Lower lobe of right lung (tissue), 2 donors: ENCODE data around the gene BAK1. TPM values are rescaled to one million over a fixed set of nuclear protein-coding genes. Genes with fewer than 3 reads are reported as not detected.
A peak's percentile ranks its signal among the peaks of the same experiment; 100 is the strongest.

Experiments used
- ATAC-seq, 2 donors: fragments of 200-7000 bp; cut with Tn5 transposase; one replicate each; pipeline ENCODE4 v1.9.1; 2020 to 2022; ENCODE audit warnings: mild to moderate bottlenecking in 2 of 2, moderate library complexity in 2 of 2
- DNase-seq: peaks from one replicate; pipeline ENCODE4 v3.0.0-alpha.2; 2020
- H3K27ac ChIP-seq: fragments of 200-600 bp; one replicate; pipeline ENCODE4 v1.8.0; 2022
- H3K27me3 ChIP-seq: fragments of 200-600 bp; one replicate; pipeline ENCODE4 v1.8.0; 2022; ENCODE audit warnings: low read depth
- H3K36me3 ChIP-seq: fragments of 200-600 bp; one replicate; pipeline ENCODE4 v1.8.0; 2022; ENCODE audit warnings: mild to moderate bottlenecking
- H3K4me1 ChIP-seq: fragments of 200-600 bp; one replicate; pipeline ENCODE4 v1.8.0; 2022
- H3K4me3 ChIP-seq: fragments of 200-600 bp; one replicate; pipeline ENCODE4 v1.8.0; 2022; ENCODE audit warnings: mild to moderate bottlenecking
- H3K9me3 ChIP-seq: fragments of 200-600 bp; one replicate; pipeline ENCODE4 v1.8.0; 2022
- intact Hi-C: fragments of 100-400 bp; cut with DNase I; formaldehyde crosslinking; loops from one replicate; pipeline ENCODE4 v1.11.0; 2022
- total RNA-seq: library from RNA; stranded (reverse); fragmentation: NEBNext Ultra II Directional; extraction: Animal tissue kit (Norgen Biotek cat#: 25700); gene quantifications from one replicate; pipeline ENCODE4 v1.2.1, GENCODE V29; 2021
- TF ChIP-seq, protein P1 (sequence below): fragments of 200-600 bp; IDR thresholded peaks from one replicate; pipeline ENCODE4 v1.8.0; 2022; ENCODE audit warnings: antibody characterized with exemption, mild to moderate bottlenecking
- donor health status: DM: no; HTN: yes; CAD: no; lungs with severe emphysema.

BAK1 gene
- total RNA-seq, 1 donor from 2014 or later = 22.3 TPM

DNA sequence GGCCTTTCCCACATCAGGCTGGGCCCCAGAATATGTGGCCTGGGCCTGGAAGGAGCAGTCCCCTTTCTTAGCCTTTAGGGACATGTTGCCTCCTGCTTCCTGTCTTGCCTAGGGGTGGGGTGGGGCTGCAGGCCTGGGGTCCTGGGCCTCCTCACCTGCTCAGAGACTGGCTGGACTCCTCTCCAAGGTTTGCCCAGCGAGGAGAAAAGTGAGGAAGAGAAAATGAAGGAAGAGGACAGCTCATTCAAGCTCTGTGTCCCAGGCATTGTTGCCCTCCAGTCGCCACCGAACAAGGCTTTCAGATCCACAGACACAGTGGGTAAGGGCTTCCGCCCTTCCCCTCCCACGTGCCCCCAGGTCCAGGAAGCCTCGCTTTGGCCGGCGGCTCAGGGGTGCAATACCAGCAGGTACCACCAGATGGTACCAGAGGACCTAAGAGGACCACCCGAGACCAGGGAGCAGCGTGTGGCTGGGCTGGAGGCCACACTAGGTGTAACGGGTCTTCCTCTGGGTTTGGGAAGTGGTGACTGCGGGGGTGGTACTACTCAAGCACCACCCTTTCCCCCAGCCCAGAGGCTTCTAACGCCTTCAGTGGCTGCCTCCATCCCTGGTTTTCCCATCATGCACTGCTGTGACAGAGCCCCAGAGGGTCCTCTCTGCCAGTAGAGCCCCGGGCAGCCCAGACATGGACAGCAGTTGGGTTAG, 5.5 kb upstream of the BAK1 start:
- no peaks in the 10 kb centered on the region for H3K27me3 ChIP-seq
- TF ChIP-seq, protein P1, sequence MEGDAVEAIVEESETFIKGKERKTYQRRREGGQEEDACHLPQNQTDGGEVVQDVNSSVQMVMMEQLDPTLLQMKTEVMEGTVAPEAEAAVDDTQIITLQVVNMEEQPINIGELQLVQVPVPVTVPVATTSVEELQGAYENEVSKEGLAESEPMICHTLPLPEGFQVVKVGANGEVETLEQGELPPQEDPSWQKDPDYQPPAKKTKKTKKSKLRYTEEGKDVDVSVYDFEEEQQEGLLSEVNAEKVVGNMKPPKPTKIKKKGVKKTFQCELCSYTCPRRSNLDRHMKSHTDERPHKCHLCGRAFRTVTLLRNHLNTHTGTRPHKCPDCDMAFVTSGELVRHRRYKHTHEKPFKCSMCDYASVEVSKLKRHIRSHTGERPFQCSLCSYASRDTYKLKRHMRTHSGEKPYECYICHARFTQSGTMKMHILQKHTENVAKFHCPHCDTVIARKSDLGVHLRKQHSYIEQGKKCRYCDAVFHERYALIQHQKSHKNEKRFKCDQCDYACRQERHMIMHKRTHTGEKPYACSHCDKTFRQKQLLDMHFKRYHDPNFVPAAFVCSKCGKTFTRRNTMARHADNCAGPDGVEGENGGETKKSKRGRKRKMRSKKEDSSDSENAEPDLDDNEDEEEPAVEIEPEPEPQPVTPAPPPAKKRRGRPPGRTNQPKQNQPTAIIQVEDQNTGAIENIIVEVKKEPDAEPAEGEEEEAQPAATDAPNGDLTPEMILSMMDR = peak; percentile 99
- peak overlapping the region; percentile 49 for H3K27ac ChIP-seq
- no peak overlapping the region for H3K4me3 ChIP-seq
- DNase-seq = peak; percentile 89
- no peaks in the 10 kb centered on the region for H3K36me3 ChIP-seq
- ATAC-seq = peak; percentile 55 to 81
- peaks cover 30% of the 10 kb centered on the region for H3K4me1 ChIP-seq
- no peaks in the 10 kb centered on the region for H3K9me3 ChIP-seq
- intact Hi-C loops = loop anchor here (10.0 kb wide), 1 partner anchor 109 kb away; no protein-coding TSS in a partner anchor

DNA sequence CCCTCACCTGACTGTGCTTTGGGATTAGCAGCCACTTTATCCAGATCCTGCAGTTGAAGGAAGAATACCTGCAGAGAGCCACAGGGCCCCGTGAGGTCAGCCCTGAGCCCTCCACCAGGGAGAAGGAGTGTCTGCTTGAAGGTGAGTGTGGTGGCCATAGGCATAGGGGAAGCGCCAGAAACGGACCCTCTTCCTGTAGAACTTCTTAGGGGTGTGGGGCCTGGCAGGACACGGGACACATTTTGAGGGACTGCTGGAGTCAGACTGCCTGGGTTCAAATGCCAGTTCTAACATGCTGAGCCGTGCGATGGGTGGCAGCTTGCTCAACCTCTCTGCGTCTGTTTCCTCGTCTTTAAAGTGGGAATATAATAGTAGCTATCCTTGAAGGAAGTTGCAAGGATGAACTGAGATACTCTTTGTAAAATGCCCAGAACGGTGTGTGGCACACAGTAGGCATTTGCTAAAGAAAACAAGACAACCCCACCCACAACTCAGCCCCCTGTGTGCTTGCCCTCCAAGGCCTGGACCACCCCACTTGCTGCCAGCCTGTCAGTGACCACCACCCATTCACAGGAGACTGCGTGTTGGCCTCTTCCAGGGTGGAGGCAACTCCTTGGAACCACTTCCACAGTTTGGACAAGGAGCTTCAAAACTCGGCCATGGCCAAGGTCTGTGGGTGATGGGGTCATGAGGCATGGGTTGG, 4.8 kb upstream of the BAK1 start:
- H3K27ac ChIP-seq = no peak overlapping the region
- no peak for DNase-seq
- no peaks in the 10 kb centered on the region for H3K27me3 ChIP-seq
- H3K9me3 ChIP-seq = no peaks in the 10 kb centered on the region
- intact Hi-C loops = loop anchor here (10.0 kb wide), 1 partner anchor 110 kb away; no protein-coding TSS in a partner anchor
- no peak overlapping the region for H3K4me3 ChIP-seq
- ATAC-seq = no peak
- TF ChIP-seq, protein P1 = no peak
- peaks cover 27% of the 10 kb centered on the region for H3K4me1 ChIP-seq
- H3K36me3 ChIP-seq = no peaks in the 10 kb centered on the region

DNA sequence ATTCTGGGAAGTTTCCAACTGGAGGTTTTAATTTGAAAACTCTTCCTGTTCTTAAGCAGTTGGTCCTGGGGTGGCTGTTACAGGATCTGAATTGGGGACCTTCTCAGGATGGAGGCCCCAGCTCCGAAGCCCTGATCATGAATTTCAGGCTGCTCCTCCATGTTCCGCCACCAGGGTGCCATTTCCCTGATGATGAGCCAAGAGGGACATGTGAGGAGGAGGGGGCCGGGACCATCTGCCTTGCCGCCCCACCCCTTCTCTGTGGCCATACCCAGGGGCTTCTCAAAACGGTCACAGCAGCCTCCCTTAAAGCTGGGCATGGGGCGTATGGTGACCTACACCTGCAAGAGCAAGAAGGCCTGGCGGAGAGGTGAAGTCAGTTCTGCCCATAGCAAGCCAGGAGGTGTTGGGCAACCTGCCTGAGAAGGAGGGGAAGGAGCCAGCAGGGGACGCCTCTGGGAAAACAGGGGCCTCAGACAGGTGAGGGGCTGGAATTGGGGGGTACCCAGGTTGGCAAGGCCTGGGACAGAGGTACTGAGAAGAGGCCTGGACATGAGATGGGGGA, 3.6 kb upstream of the BAK1 start:
- no peaks in the 10 kb centered on the region for H3K36me3 ChIP-seq
- DNase-seq (no peak), ATAC-seq (no peak)
- H3K27ac ChIP-seq = no peak overlapping the region
- H3K27me3 ChIP-seq = no peaks in the 10 kb centered on the region
- intact Hi-C loops = loop anchor here (10.0 kb wide), 1 partner anchor 111 kb away; no protein-coding TSS in a partner anchor
- no peak overlapping the region for H3K4me3 ChIP-seq
- H3K9me3 ChIP-seq = no peaks in the 10 kb centered on the region
- peaks cover 28% of the 10 kb centered on the region for H3K4me1 ChIP-seq
- TF ChIP-seq, protein P1 = no peak

DNA sequence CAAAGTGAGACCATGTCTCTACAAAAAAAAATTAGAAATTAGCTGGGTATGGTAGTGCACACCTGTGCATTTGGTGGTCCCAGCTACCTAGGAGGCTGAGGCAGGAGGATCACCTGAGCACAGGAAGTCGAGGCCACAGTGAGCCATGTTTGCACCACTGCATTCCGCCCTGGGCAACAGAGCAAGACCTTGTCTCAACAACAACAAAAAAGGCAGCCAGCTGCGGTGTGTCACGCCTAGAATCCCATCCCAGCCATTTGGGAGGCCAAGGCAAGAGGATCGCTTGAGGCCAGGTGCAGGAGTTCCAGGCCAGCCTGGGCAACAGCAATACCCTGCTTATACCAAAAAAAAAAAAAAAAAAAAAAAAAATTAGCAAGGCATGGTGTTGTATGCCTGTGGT, 1.1 kb upstream of the BAK1 start:
- peaks cover 48% of the 10 kb centered on the region for H3K4me1 ChIP-seq
- no peaks in the 10 kb centered on the region for H3K9me3 ChIP-seq
- H3K4me3 ChIP-seq = no peak overlapping the region
- TF ChIP-seq, protein P1 = no peak
- H3K36me3 ChIP-seq = peaks cover 16% of the 10 kb centered on the region
- DNase-seq (no peak), ATAC-seq (no peak)
- intact Hi-C loops = loop anchor here (10.0 kb wide), 1 partner anchor 114 kb away; no protein-coding TSS in a partner anchor
- H3K27ac ChIP-seq = no peak overlapping the region
- H3K27me3 ChIP-seq = no peaks in the 10 kb centered on the region

DNA sequence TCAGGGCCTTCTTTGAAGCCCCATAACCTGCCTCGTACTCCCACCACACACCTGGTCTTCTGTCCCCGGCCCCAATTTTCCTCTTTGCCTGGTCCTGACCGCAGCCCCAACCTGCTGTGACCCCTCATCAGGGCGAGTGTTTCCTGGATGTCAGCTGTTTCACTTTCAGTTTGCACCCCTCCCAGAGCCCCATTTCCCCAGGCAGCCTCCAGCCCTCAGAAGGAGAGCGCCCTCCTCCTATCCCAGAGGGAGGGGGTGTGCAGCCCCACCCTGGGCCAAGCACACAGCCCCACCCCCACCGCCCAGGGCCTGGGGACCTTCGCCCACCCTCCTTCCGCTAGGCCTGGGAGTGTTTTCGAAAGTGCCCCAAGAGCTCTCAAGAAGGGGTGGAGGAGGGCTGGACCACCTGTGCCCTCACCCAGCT, 1.5 kb downstream of the BAK1 start:
- DNase-seq = no peak
- peak in 1 of 2 donors; percentile 6 for ATAC-seq
- Histone ChIP-seq H3K36me3 (peaks cover 42% of the 10 kb centered on the region), H3K27me3 (no peaks in the 10 kb centered on the region), H3K4me3 (peak overlapping the region; percentile 94), H3K4me1 (peaks cover 37% of the 10 kb centered on the region), H3K9me3 (no peaks in the 10 kb centered on the region), H3K27ac (peak overlapping the region; percentile 89)
- TF ChIP-seq, protein P1 = no peak
- intact Hi-C loops = no loop called here
